Measurements from ENCODE around the gene APOA1.
"Not testable (repeated sequence)": the region's sequence is repeated elsewhere in the genome, so short reads cannot be mapped to it uniquely, and the experiment has no call there.

The APOA1 gene

GRCh38 chr11:116834535-116835041 lies 2.8 kb downstream of the APOA1 start:
- not testable (repeated sequence) for DNase-seq (ENCODE audit: low read depth, low spot score)

GRCh38 chr11:116833816-116834534 lies 3.4 kb downstream of the APOA1 start:
- no peak for DNase-seq (ENCODE audit: low read depth, low spot score)

- DNase-seq (ENCODE audit: low read depth, low spot score): no peak
Measured at GRCh38 chr11:116833491-116833815, 4.0 kb downstream of the APOA1 start.

GRCh38 chr11:116832350-116833290 lies 4.8 kb downstream of the APOA1 start:
- no peak for DNase-seq (ENCODE audit: low read depth, low spot score)

GRCh38 chr11:116831790-116832349 lies 5.6 kb downstream of the APOA1 start:
- DNase-seq (ENCODE audit: low read depth, low spot score): no peak

GRCh38 chr11:116830184-116830912 lies 7.1 kb downstream of the APOA1 start:
- DNase-seq (ENCODE audit: low read depth, low spot score): no peak

- no peak for DNase-seq (ENCODE audit: low read depth, low spot score)
Measured at GRCh38 chr11:116829525-116830183, 7.8 kb downstream of the APOA1 start, which contains the start of gene APOC3. Gene APOC3 (plus strand): TSS chr11:116829907. CDS start chr11:116830583, 676 bp downstream.

GRCh38 chr11:116828632-116829524 lies 8.5 kb downstream of the APOA1 start:
- no peak for DNase-seq (ENCODE audit: low read depth, low spot score)

- DNase-seq (ENCODE audit: low read depth, low spot score): no peak
Measured at GRCh38 chr11:116827461-116827860, 10.0 kb downstream of the APOA1 start.

GRCh38 chr11:116826751-116827431 lies 10.5 kb downstream of the APOA1 start:
- DNase-seq (ENCODE audit: low read depth, low spot score): no peak

GRCh38 chr11:116825854-116826750 lies 11.3 kb downstream of the APOA1 start:
- DNase-seq (ENCODE audit: low read depth, low spot score): no peak

- DNase-seq (ENCODE audit: low read depth, low spot score): no peak
Measured at GRCh38 chr11:116825434-116825833, 12.0 kb downstream of the APOA1 start.

GRCh38 chr11:116823031-116823843 lies 14.2 kb downstream of the APOA1 start, which contains the start of gene APOA4:
Gene APOA4 (minus strand): TSS chr11:116823304. CDS start chr11:116823191, 113 bp downstream.
- no peak for DNase-seq (ENCODE audit: low read depth, low spot score)

GRCh38 chr11:116822575-116822974 lies 14.8 kb downstream of the APOA1 start:
- DNase-seq (ENCODE audit: low read depth, low spot score): no peak

- DNase-seq (ENCODE audit: low read depth, low spot score): no peak
Measured at GRCh38 chr11:116821050-116821918, 16.1 kb downstream of the APOA1 start.

GRCh38 chr11:116819049-116819448 lies 18.4 kb downstream of the APOA1 start:
- DNase-seq (ENCODE audit: low read depth, low spot score): no peak
